ENCODE measurements around the gene GAL3ST1.
"Not testable (repeated sequence)": the region's sequence is repeated elsewhere in the genome, so short reads cannot be mapped to it uniquely, and the experiment has no call there.

The GAL3ST1 gene

DNA sequence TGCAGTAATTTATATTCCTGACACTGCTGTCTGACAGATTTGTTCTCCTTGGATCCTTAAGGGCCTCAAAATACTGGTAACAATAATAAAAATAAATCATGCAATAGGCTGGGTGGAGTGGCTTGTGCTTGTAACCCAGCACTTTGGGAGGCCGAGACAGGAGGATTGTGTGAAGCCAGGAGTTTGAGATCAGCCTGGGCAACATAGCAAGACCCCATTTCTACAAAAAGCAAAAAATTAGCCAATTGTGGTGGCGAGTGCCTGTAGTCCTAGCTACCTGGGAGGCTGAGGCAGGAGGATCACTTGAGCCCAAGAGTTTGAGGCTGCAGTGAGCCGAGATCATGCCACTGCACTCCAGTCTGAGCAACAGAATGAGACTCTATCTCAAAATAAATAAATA is 22.7 kb downstream of the GAL3ST1 start:
- not testable (repeated sequence) for H3K27ac ChIP-seq (ENCODE audit: low read depth, low read length); H2BK15ac ChIP-seq (replicated peaks; ENCODE audit: low read depth); H4K8ac ChIP-seq (ENCODE audit: low read depth, low read length); H3K79me1 ChIP-seq (ENCODE audit: low read length); H3K4me2 ChIP-seq (ENCODE audit: low read length); H3K4ac ChIP-seq (ENCODE audit: low read depth, low read length); H3K56ac ChIP-seq (ENCODE audit: low read length); H2AK5ac ChIP-seq (ENCODE audit: low read length); DNase-seq; H3K9ac ChIP-seq (ENCODE audit: low read length); H3K23ac ChIP-seq (ENCODE audit: low read length); H3K18ac ChIP-seq (ENCODE audit: low read length); H3K4me1 ChIP-seq (ENCODE audit: control insufficient read depth, low read depth, low read length); H3K4me3 ChIP-seq (ENCODE audit: low read length); H3K79me2 ChIP-seq (ENCODE audit: control insufficient read depth, insufficient read depth, low read length); H4K5ac ChIP-seq (ENCODE audit: low read length); H2BK5ac ChIP-seq (ENCODE audit: low read length); H3K27me3 ChIP-seq (ENCODE audit: insufficient read depth, low read length, poor library complexity); H2BK120ac ChIP-seq (ENCODE audit: low read depth, low read length); H3K36me3 ChIP-seq (ENCODE audit: control insufficient read depth, insufficient read depth, low read length)
- WGBS (ENCODE audit: extremely low coverage, insufficient coverage, low lambda C conversion rate), result no CpG with 5 or more reads among the region's 3 CpGs

DNA sequence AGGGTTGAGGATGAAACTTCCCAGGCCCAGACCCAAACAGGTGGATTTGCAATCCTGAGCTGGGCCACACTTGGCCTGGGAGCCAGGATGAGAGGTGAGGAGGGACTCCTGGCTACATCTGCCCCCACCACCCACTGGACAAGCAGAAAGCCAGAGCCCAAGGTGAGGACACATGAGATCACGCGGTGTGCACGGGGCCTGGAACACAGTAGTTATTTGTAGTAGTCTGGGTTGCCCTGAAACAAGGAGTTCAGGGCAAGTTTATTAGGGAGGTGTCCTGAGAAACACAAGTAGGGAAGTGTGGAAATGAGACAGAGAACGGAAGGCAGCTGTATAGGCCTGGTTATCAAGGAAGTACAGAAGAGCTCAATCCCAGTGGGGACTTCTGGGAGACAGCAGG is 27.3 kb downstream of the GAL3ST1 start:
- no peak for DNase-seq
- Histone ChIP-seq H3K4me1 (ENCODE audit: control insufficient read depth, low read depth, low read length) (no peaks in the 10 kb centered on the region), H4K8ac (ENCODE audit: low read depth, low read length) (no peak overlapping the region), H2BK15ac (replicated peaks; ENCODE audit: low read depth) (no peak overlapping the region), H3K4me3 (ENCODE audit: low read length) (no peak overlapping the region), H2BK5ac (ENCODE audit: low read length) (no peak overlapping the region), H2AK5ac (ENCODE audit: low read length) (no peak overlapping the region), H4K5ac (ENCODE audit: low read length) (no peak overlapping the region), H3K27me3 (ENCODE audit: insufficient read depth, low read length, poor library complexity) (no peaks in the 10 kb centered on the region), H3K79me1 (ENCODE audit: low read length) (no peaks in the 10 kb centered on the region), H2BK120ac (ENCODE audit: low read depth, low read length) (no peak overlapping the region), H3K23ac (ENCODE audit: low read length) (no peak overlapping the region), H3K56ac (ENCODE audit: low read length) (no peak overlapping the region), H3K4ac (ENCODE audit: low read depth, low read length) (no peak overlapping the region), H3K36me3 (ENCODE audit: control insufficient read depth, insufficient read depth, low read length) (no peaks in the 10 kb centered on the region), H3K4me2 (ENCODE audit: low read length) (no peak overlapping the region), H3K18ac (ENCODE audit: low read length) (no peak overlapping the region), H3K27ac (ENCODE audit: low read depth, low read length) (no peak overlapping the region), H3K79me2 (ENCODE audit: control insufficient read depth, insufficient read depth, low read length) (no peaks in the 10 kb centered on the region), H3K9ac (ENCODE audit: low read length) (no peak overlapping the region)
- no CpG with 5 or more reads among the region's 4 CpGs for WGBS (ENCODE audit: extremely low coverage, insufficient coverage, low lambda C conversion rate)

DNA sequence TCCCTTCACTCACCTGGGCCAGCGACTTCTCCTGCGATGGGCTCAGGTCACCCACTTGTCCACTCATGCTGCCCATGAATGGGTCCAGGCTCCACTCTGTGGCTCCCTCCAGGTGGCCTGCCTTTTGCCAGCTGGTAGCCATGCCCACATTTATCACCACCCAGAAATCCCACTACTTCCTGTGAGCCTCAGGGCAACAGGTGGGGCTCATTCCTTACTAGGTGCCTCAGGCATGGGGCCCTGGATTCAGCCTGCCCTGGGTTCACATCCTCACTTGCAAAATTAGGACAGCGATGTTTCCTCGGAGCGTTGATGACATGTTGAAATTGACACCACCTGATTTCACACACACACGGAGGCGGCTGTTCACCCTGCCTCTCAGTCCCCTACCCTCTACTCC is 27.8 kb downstream of the GAL3ST1 start, which contains the start of gene SEC14L6:
Gene SEC14L6, minus strand, starts transcription at position 126 of the 400 bp plus-strand sequence. Its CDS starts 59 bp downstream, at position 67.
- Histone ChIP-seq H3K18ac (ENCODE audit: low read length) (no peak within 1 kb of the TSS), H3K56ac (ENCODE audit: low read length) (no peak within 1 kb of the TSS), H3K9ac (ENCODE audit: low read length) (no peak within 1 kb of the TSS), H2BK5ac (ENCODE audit: low read length) (no peak within 1 kb of the TSS), H3K4me2 (ENCODE audit: low read length) (no peak within 1 kb of the TSS), H2AK5ac (ENCODE audit: low read length) (no peak within 1 kb of the TSS), H3K27me3 (ENCODE audit: insufficient read depth, low read length, poor library complexity) (no peaks in the 10 kb centered on the region), H3K79me2 (ENCODE audit: control insufficient read depth, insufficient read depth, low read length) (no peaks in the 10 kb centered on the region), H3K27ac (ENCODE audit: low read depth, low read length) (no peak within 1 kb of the TSS), H3K4ac (ENCODE audit: low read depth, low read length) (no peak within 1 kb of the TSS), H4K8ac (ENCODE audit: low read depth, low read length) (no peak within 1 kb of the TSS), H2BK120ac (ENCODE audit: low read depth, low read length) (no peak within 1 kb of the TSS), H3K4me1 (ENCODE audit: control insufficient read depth, low read depth, low read length) (no peaks in the 10 kb centered on the region), H4K5ac (ENCODE audit: low read length) (no peak within 1 kb of the TSS), H3K4me3 (ENCODE audit: low read length) (no peak within 1 kb of the TSS), H3K23ac (ENCODE audit: low read length) (no peak within 1 kb of the TSS), H3K79me1 (ENCODE audit: low read length) (no peaks in the 10 kb centered on the region), H2BK15ac (replicated peaks; ENCODE audit: low read depth) (no peak within 1 kb of the TSS), H3K36me3 (ENCODE audit: control insufficient read depth, insufficient read depth, low read length) (no peaks in the 10 kb centered on the region)
- no peak for DNase-seq
- WGBS (ENCODE audit: extremely low coverage, insufficient coverage, low lambda C conversion rate), result no CpG with 5 or more reads among the region's 7 CpGs

DNA sequence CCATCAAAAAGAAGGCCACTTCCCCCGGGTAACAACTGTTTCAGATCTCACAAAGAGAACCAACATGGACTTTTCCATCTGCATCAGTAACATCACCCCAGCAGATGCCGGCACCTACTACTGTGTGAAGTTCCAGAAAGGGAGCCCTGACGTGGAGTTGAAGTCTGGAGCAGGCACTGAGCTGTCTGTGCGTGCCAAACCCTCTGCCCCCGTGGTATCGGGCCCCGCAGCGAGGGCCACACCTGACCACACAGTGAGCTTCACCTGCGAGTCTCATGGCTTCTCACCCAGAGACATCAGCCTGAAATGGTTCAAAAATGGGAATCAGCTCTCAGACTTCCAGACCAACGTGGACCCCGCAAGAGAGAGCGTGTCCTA is 31.7 kb downstream of the GAL3ST1 start:
- H3K79me2 ChIP-seq (ENCODE audit: control insufficient read depth, insufficient read depth, low read length), result no peaks in the 10 kb centered on the region
- H2BK5ac ChIP-seq (ENCODE audit: low read length), result no peak overlapping the region
- H3K27me3 ChIP-seq (ENCODE audit: insufficient read depth, low read length, poor library complexity), result no peaks in the 10 kb centered on the region
- H3K27ac ChIP-seq (ENCODE audit: low read depth, low read length), result no peak overlapping the region
- H3K79me1 ChIP-seq (ENCODE audit: low read length), result no peaks in the 10 kb centered on the region
- H2BK15ac ChIP-seq (replicated peaks; ENCODE audit: low read depth), result no peak overlapping the region
- H2AK5ac ChIP-seq (ENCODE audit: low read length), result no peak overlapping the region
- H3K4me2 ChIP-seq (ENCODE audit: low read length), result no peak overlapping the region
- H3K9ac ChIP-seq (ENCODE audit: low read length), result peak overlapping the region; percentile 34
- no peaks in the 10 kb centered on the region for H3K36me3 ChIP-seq (ENCODE audit: control insufficient read depth, insufficient read depth, low read length)
- H3K4ac ChIP-seq (ENCODE audit: low read depth, low read length), result no peak overlapping the region
- no peak overlapping the region for H3K4me3 ChIP-seq (ENCODE audit: low read length)
- no peak overlapping the region for H4K8ac ChIP-seq (ENCODE audit: low read depth, low read length)
- H4K5ac ChIP-seq (ENCODE audit: low read length), result no peak overlapping the region
- H3K56ac ChIP-seq (ENCODE audit: low read length), result no peak overlapping the region
- H2BK120ac ChIP-seq (ENCODE audit: low read depth, low read length), result no peak overlapping the region
- no peak for DNase-seq
- no peaks in the 10 kb centered on the region for H3K4me1 ChIP-seq (ENCODE audit: control insufficient read depth, low read depth, low read length)
- no peak overlapping the region for H3K23ac ChIP-seq (ENCODE audit: low read length)
- no peak overlapping the region for H3K18ac ChIP-seq (ENCODE audit: low read length)
- WGBS (ENCODE audit: extremely low coverage, insufficient coverage, low lambda C conversion rate), result no CpG with 5 or more reads among the region's 12 CpGs

DNA sequence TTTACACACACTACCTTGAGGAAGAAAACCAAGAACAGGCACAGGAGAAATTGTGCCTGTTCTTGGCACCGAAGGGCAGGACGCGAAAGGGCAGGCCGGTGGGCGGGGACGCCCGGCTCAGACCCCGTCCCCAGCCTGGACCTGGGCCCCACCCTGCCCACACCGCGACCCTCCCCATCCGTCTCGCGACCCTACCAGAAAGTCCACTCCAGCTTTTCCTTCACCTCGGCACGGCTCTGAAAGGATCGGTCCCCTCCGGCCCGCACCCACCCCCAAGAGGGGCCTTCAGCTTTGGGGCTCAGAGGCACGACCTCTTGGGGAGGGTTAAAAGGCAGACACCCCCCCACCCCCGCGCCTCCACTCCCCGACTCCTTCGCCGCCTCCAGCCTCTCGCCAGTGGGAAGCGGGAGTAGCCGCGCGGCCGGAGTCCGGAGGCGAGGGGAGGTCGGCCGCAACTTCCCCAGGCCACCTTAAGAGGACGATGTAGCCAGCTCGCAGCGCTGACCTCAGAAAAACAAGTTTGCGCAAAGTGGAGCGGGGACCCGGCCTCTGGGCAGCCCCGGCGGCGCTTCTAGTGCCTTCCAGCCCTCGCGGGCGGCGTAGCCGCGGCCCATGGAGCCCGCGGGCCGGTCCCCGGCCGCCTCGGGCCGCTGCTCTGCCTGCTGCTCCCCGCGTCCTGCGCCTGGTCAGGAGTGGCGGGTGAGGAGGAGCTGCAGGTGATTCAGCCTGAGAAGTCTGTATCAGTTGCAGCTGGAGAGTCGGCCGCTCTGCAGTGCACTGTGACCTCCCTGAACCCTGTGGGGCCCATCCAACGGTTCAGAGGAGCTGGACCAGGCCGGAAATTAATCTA is 32.3 kb downstream of the GAL3ST1 start:
- no peaks in the 10 kb centered on the region for H3K27me3 ChIP-seq (ENCODE audit: insufficient read depth, low read length, poor library complexity)
- H3K9ac ChIP-seq (ENCODE audit: low read length), result peak overlapping the region; percentile 34
- H3K36me3 ChIP-seq (ENCODE audit: control insufficient read depth, insufficient read depth, low read length), result no peaks in the 10 kb centered on the region
- no peak overlapping the region for H4K5ac ChIP-seq (ENCODE audit: low read length)
- peak overlapping the region; percentile 43 for H3K18ac ChIP-seq (ENCODE audit: low read length)
- H3K56ac ChIP-seq (ENCODE audit: low read length), result peak overlapping the region; percentile 77
- H3K4ac ChIP-seq (ENCODE audit: low read depth, low read length), result peak overlapping the region; percentile 57
- peak; percentile 45 for DNase-seq
- WGBS (ENCODE audit: extremely low coverage, insufficient coverage, low lambda C conversion rate), result no CpG with 5 or more reads among the region's 64 CpGs
- H3K4me1 ChIP-seq (ENCODE audit: control insufficient read depth, low read depth, low read length), result no peaks in the 10 kb centered on the region
- peak overlapping the region; percentile 44 for H3K4me2 ChIP-seq (ENCODE audit: low read length)
- H4K8ac ChIP-seq (ENCODE audit: low read depth, low read length), result peak overlapping the region; percentile 30
- no peak overlapping the region for H3K23ac ChIP-seq (ENCODE audit: low read length)
- H3K4me3 ChIP-seq (ENCODE audit: low read length), result peak overlapping the region; percentile 4
- no peak overlapping the region for H3K27ac ChIP-seq (ENCODE audit: low read depth, low read length)
- H2BK15ac ChIP-seq (replicated peaks; ENCODE audit: low read depth), result no peak overlapping the region
- H2BK120ac ChIP-seq (ENCODE audit: low read depth, low read length), result no peak overlapping the region
- no peaks in the 10 kb centered on the region for H3K79me2 ChIP-seq (ENCODE audit: control insufficient read depth, insufficient read depth, low read length)
- no peaks in the 10 kb centered on the region for H3K79me1 ChIP-seq (ENCODE audit: low read length)
- no peak overlapping the region for H2BK5ac ChIP-seq (ENCODE audit: low read length)
- H2AK5ac ChIP-seq (ENCODE audit: low read length), result no peak overlapping the region

DNA sequence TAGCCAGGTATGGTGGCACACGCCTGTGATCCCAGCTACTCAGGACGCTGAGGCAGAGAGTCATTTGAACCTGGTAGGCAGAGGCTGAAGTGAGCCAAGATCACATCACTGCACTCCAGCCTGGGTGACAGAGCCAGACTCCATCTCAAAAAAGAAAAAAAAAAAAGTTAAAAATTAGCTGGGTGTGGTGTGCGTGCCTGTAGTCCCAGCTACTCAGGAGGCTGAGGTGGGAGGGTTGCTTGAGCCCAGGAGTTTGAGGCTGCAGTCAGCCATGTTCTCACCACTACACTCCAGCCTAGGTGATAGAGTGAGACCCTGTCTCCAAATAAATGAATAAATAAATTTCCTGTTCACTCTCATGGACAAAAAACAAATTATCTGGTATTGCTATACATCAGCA is 33.0 kb downstream of the GAL3ST1 start:
- peak overlapping the region; percentile 34 for H3K9ac ChIP-seq (ENCODE audit: low read length)
- not testable (repeated sequence) for DNase-seq; H3K36me3 ChIP-seq (ENCODE audit: control insufficient read depth, insufficient read depth, low read length); H3K23ac ChIP-seq (ENCODE audit: low read length); H3K27ac ChIP-seq (ENCODE audit: low read depth, low read length); H2BK5ac ChIP-seq (ENCODE audit: low read length); H3K79me2 ChIP-seq (ENCODE audit: control insufficient read depth, insufficient read depth, low read length); H2AK5ac ChIP-seq (ENCODE audit: low read length); H4K5ac ChIP-seq (ENCODE audit: low read length); H3K79me1 ChIP-seq (ENCODE audit: low read length); H3K18ac ChIP-seq (ENCODE audit: low read length); H3K4ac ChIP-seq (ENCODE audit: low read depth, low read length); H4K8ac ChIP-seq (ENCODE audit: low read depth, low read length); H3K27me3 ChIP-seq (ENCODE audit: insufficient read depth, low read length, poor library complexity); H2BK120ac ChIP-seq (ENCODE audit: low read depth, low read length); H2BK15ac ChIP-seq (replicated peaks; ENCODE audit: low read depth); H3K4me3 ChIP-seq (ENCODE audit: low read length); H3K4me1 ChIP-seq (ENCODE audit: control insufficient read depth, low read depth, low read length)
- peak overlapping the region; percentile 44 for H3K4me2 ChIP-seq (ENCODE audit: low read length)
- peak overlapping the region; percentile 77 for H3K56ac ChIP-seq (ENCODE audit: low read length)
- no CpG with 5 or more reads among the region's 3 CpGs for WGBS (ENCODE audit: extremely low coverage, insufficient coverage, low lambda C conversion rate)

Measured in mesendoderm (in vitro differentiated cells).